ENCODE results near the gene RAD21L1.

- no peak for TF ChIP-seq PHF8 (conservative IDR thresholded peaks at IDR 0.05; ENCODE audit: low read depth, low read length)
- TF ChIP-seq RFX5 (IDR thresholded peaks at IDR 0.05; ENCODE audit: borderline replicate concordance, low read depth, low read length), result no peak
- no peak for TF ChIP-seq RAD21 (IDR thresholded peaks at IDR 0.05 in 1 of 2, conservative IDR thresholded peaks at IDR 0.05 in 1 of 2; ENCODE audit: low read depth in 2 of 2, low read length in 2 of 2)
- TF ChIP-seq POLR2A (IDR thresholded peaks at IDR 0.05; ENCODE audit: control extremely low read depth in 1 of 2, low read depth in 2 of 2, low read length in 2 of 2), result no peak
- TF ChIP-seq POLR2AphosphoS5 (IDR thresholded peaks at IDR 0.05; ENCODE audit: low read depth, low read length), result no peak
- TF ChIP-seq CTCF (IDR thresholded peaks at IDR 0.05; ENCODE audit: control extremely low read depth in 1 of 3, insufficient read depth in 1 of 3, low read depth in 1 of 3, low read length in 3 of 3), result no peak
- TF ChIP-seq CTBP2 (IDR thresholded peaks at IDR 0.05; ENCODE audit: borderline replicate concordance, insufficient read depth, insufficient read length, low read length), result no peak
- TF ChIP-seq YY1 (IDR thresholded peaks at IDR 0.05; ENCODE audit: low read depth, low read length), result no peak
- no peak for TF ChIP-seq RBBP5 (IDR thresholded peaks at IDR 0.05; ENCODE audit: borderline replicate concordance, low read depth, low read length)
- no peak for TF ChIP-seq TEAD4 (IDR thresholded peaks at IDR 0.05; ENCODE audit: low read depth, low read length)
- TF ChIP-seq KDM1A (IDR thresholded peaks at IDR 0.05; ENCODE audit: borderline replicate concordance, low read length), result no peak
Observed at GRCh38 chr20:1197801-1198200, 28.0 kb upstream of the RAD21L1 start.

Data from H1 (cell line).